ENCODE data around the gene PRKACA. TPM values are rescaled to one million over a fixed set of nuclear protein-coding genes. Genes with fewer than 3 reads are reported as not detected.

Gene PRKACA
- total and polyA plus RNA-seq, 10 of the 15 experiments (the other 5 are each of a cell fraction or from before 2014, with no cell fraction given): 0.53 to 68.5 (median 11.2) TPM

DNA sequence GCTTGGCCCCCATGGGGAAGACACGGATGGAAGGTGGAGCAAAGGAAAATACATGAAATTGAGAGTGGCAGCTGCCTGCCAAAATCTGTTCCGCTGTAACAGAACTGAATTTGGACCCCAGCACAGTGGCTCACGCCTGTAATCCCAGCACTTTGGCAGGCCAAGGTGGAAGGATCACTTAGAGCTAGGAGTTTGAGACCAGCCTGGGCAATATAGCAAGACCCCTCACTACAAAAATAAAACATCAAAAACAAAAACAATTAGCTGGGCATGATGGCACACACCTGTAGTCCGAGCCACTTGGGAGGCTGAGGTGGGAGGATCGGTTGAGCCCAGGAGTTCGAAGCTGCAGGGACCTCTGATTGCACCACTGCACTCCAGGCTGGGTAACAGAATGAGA, 65.1 kb downstream of the PRKACA start:
- intact Hi-C loops (cut with micrococcal nuclease; ENCODE audit: unreplicated experiment): no loop called here
- H3K4me3 ChIP-seq: no peak overlapping the region
- CTCF ChIA-PET: interaction anchor here (0.5 to 2.4 kb wide), 5 partner anchors 9 to 173 kb away, joined by 3 to 14 read pairs (median 4); no protein-coding TSS in a partner anchor
- H3K36me3 ChIP-seq (ENCODE audit: control insufficient read depth in 2 of 2, insufficient read depth in 2 of 2, low read length in 1 of 2): peaks cover 8 to 12% of the 10 kb centered on the region in 2 experiments; a peak in 3 of 4 replicates
- peaks cover 2% of the 10 kb centered on the region; the same call in 1 of the 3 replicates for H3K9me3 ChIP-seq (replicated peaks; ENCODE audit: control insufficient read depth, insufficient read depth, low read length)
- no peak overlapping the region for H3K9ac ChIP-seq (ENCODE audit: control insufficient read depth, insufficient read depth, low read length)
- no peak overlapping the region for H3K4me2 ChIP-seq (ENCODE audit: control insufficient read depth, insufficient read depth)
- POLR2A ChIA-PET: interaction anchor here (0.6 to 1.5 kb wide), 3 partner anchors 21 to 217 kb away, joined by 3 to 5 read pairs (median 3); partner anchors contain the start of genes IL27RA and RFX1
- SMC1A ChIA-PET (ENCODE audit: uncharacterized antibody, unreplicated experiment): interaction anchor here (0.5 to 1.2 kb wide), 4 partner anchors 10 to 54 kb away, joined by 3 to 6 read pairs (median 3); partner anchors contain the start of genes MISP3 and RFX1
- H4K20me1 ChIP-seq (ENCODE audit: control insufficient read depth, insufficient read depth): no peaks in the 10 kb centered on the region
- TSS peak; percentile 95 for BruUV-seq (replicated peaks)
- H3K27me3 ChIP-seq (replicated peaks in 1 of 2; ENCODE audit: control insufficient read depth in 2 of 2, insufficient read depth in 2 of 2, low read length in 1 of 2): no peaks in the 10 kb centered on the region; a peak in 1 of 4 replicates
- in situ Hi-C loops (cut with MboI): loop anchor here (25.0 kb wide), 1 partner anchor 765 kb away; no protein-coding TSS in a partner anchor
- no peak overlapping the region for H2AFZ ChIP-seq (ENCODE audit: control insufficient read depth, low read depth, low read length)
- no peaks in the 10 kb centered on the region for H3K79me2 ChIP-seq (ENCODE audit: control insufficient read depth, insufficient read depth, low read length)
- RAD21 ChIA-PET (ENCODE audit: unreplicated experiment): interaction anchor here (0.7 to 1.0 kb wide), 2 partner anchors 69 to 91 kb away, joined by 3 read pairs; no protein-coding TSS in a partner anchor
- no peak overlapping the region for H3K27ac ChIP-seq (ENCODE audit: control insufficient read depth, insufficient read depth)
- WGBS (ENCODE audit: insufficient coverage, insufficient replicate concordance, low lambda C conversion rate, missing lambda C conversion rate): 84% methylated on average over 6 of the region's 6 CpGs
- TF ChIP-seq, protein P1, sequence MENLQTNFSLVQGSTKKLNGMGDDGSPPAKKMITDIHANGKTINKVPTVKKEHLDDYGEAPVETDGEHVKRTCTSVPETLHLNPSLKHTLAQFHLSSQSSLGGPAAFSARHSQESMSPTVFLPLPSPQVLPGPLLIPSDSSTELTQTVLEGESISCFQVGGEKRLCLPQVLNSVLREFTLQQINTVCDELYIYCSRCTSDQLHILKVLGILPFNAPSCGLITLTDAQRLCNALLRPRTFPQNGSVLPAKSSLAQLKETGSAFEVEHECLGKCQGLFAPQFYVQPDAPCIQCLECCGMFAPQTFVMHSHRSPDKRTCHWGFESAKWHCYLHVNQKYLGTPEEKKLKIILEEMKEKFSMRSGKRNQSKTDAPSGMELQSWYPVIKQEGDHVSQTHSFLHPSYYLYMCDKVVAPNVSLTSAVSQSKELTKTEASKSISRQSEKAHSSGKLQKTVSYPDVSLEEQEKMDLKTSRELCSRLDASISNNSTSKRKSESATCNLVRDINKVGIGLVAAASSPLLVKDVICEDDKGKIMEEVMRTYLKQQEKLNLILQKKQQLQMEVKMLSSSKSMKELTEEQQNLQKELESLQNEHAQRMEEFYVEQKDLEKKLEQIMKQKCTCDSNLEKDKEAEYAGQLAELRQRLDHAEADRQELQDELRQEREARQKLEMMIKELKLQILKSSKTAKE (IDR thresholded peaks at IDR 0.05; ENCODE audit: low read depth, poor library complexity, severe bottlenecking): no peak
- no peak for TF ChIP-seq HCFC1 (IDR thresholded peaks at IDR 0.05; ENCODE audit: low read length)
- TF ChIP-seq NFYB (IDR thresholded peaks at IDR 0.05; ENCODE audit: insufficient read depth, low read depth, low read length): no peak
- no peak for TF ChIP-seq NFIC (IDR thresholded peaks at IDR 0.05; ENCODE audit: low read depth, low read length)
- no peak for TF ChIP-seq MTA3 (IDR thresholded peaks at IDR 0.05; ENCODE audit: borderline replicate concordance, low read length)
- TF ChIP-seq ZNF217 (IDR thresholded peaks at IDR 0.05): no peak
- no peak for TF ChIP-seq CREB1 (IDR thresholded peaks at IDR 0.05; ENCODE audit: low read depth)
- TF ChIP-seq SIN3A (IDR thresholded peaks at IDR 0.05; ENCODE audit: low read depth, low read length): no peak
- TF ChIP-seq PAX5 (IDR thresholded peaks at IDR 0.05; ENCODE audit: borderline replicate concordance, low read depth, low read length): no peak
- DNase-seq (ENCODE audit: low read depth, low spot score): no peak
- ATAC-seq: no peak
- H3K4me1 ChIP-seq (ENCODE audit: control insufficient read depth, insufficient read depth, low read length): no peaks in the 10 kb centered on the region
- FAIRE-seq: no peak

All from GM12878 (cell line).